H1 (cell line): ENCODE measurements around the gene CCDC78. TPM values are rescaled to one million over a fixed set of nuclear protein-coding genes. Genes with fewer than 3 reads are reported as not detected.

Experiments used
- ASH2L ChIP-seq: fragments of 200-600, 300-600 bp; sonication (generic); IDR thresholded peaks from one replicate; pipeline ENCODE4 v1.7.1; 2017; ENCODE audit warnings: low read length
- CTCF ChIP-seq, 3 experiments: IDR thresholded peaks; 1 replicate in 2 of 3; 2 replicates in 1 of 3; pipeline versions ENCODE4 v1.5.1 to v1.6.1; 2011; ENCODE audit warnings: low read length in 3 of 3, mild to moderate bottlenecking in 3 of 3, inconsistent platforms in 2 of 3, low read depth in 1 of 3, moderate library complexity in 1 of 3; ENCODE audit not compliant: insufficient read depth in 1 of 3; ENCODE audit errors: control extremely low read depth in 1 of 3
- E2F6 ChIP-seq: IDR thresholded peaks from 2 replicates; pipeline ENCODE4 v1.6.1; 2012; ENCODE audit warnings: inconsistent platforms
- EZH2 ChIP-seq: fragments of 200-600 bp; sonication (generic); IDR thresholded peaks from 2 replicates; pipeline ENCODE4 v1.7.1; 2012; ENCODE audit warnings: low read depth, mild to moderate bottlenecking, moderate library complexity, low read length, inconsistent platforms; ENCODE audit not compliant: severe bottlenecking
- HDAC6 ChIP-seq: IDR thresholded peaks from one replicate; pipeline ENCODE4 v1.7.1; 2012; ENCODE audit warnings: low read depth, mild to moderate bottlenecking, inconsistent platforms, low read length, moderate library complexity
- KDM5A ChIP-seq: fragments of 200-600 bp; IDR thresholded peaks from 2 replicates; pipeline ENCODE4 v1.7.1; 2012; ENCODE audit warnings: mild to moderate bottlenecking, low read length, inconsistent platforms, mixed read lengths
- MAX ChIP-seq: IDR thresholded peaks from 2 replicates; pipeline ENCODE4 v1.6.1; 2012; ENCODE audit warnings: inconsistent platforms
- NANOG ChIP-seq: IDR thresholded peaks from 2 replicates; pipeline ENCODE4 v1.6.1; 2011; ENCODE audit warnings: low read length, low read depth, mild to moderate bottlenecking, inconsistent platforms; ENCODE audit not compliant: insufficient read depth, poor library complexity, severe bottlenecking
- PHF8 ChIP-seq: fragments of 200-600 bp; sonication (generic); conservative IDR thresholded peaks from 2 replicates; pipeline ENCODE4 v1.7.1; 2012; ENCODE audit warnings: low read depth, mild to moderate bottlenecking, inconsistent platforms, low read length, moderate library complexity
- RAD21 ChIP-seq, 2 experiments: IDR thresholded peaks in 1 of 2; conservative IDR thresholded peaks in 1 of 2; 2 replicates each; pipeline ENCODE4 v1.6.1; 2011; ENCODE audit warnings: low read depth in 2 of 2, low read length in 2 of 2, improper control_type of control experiment in 1 of 2, inconsistent platforms in 1 of 2, mild to moderate bottlenecking in 1 of 2, moderate library complexity in 1 of 2
- SUZ12 ChIP-seq: fragments of 200-600 bp; sonication (generic); IDR thresholded peaks from 2 replicates; pipeline ENCODE4 v1.6.1; 2012; ENCODE audit warnings: mild to moderate bottlenecking, inconsistent platforms, low read length, moderate library complexity, mixed read lengths
- TCF12 ChIP-seq: IDR thresholded peaks from 2 replicates; pipeline ENCODE4 v1.6.1; 2011; ENCODE audit warnings: low read depth, mild to moderate bottlenecking, low read length
- polyA plus RNA-seq, 7 experiments: library from polyadenylated mRNA; depleted of rRNA in 3 of 7; stranded (reverse) in 5 of 7; unstranded in 2 of 7; fragments of >200 nt in 5 of 7; fragments of 200-250 nt in 2 of 7; gene quantifications; 1 replicate in 5 of 7; 2 replicates in 1 of 7; 4 replicates in 1 of 7; pipeline versions ENCODE4 v1.2.1 to v1.2.3, GENCODE V29; 2011 to 2013; ENCODE audit warnings: missing spikeins in 2 of 7, mixed read lengths in 2 of 7
- total RNA-seq: library from RNA; stranded (reverse); fragmentation: NEBNext Ultra II Directional; extraction: Animal tissue kit (Norgen Biotek cat#: 25700); gene quantifications from 2 replicates; pipeline ENCODE4 v1.2.1, GENCODE V29; 2021

Gene CCDC78
- total and polyA plus RNA-seq, 2 of the 8 experiments (the other 6 are each of a cell fraction or from before 2014, with no cell fraction given): 7.1 to 8.5 TPM

- TF ChIP-seq E2F6 (no peak), TCF12 (0 out of 2 replicates have a peak, but pooled peaks have one; percentile 30), EZH2 (no peak), ASH2L (no peak), HDAC6 (no peak), PHF8 (no peak), SUZ12 (no peak), RAD21 (IDR thresholded peaks at IDR 0.05 in 1 of 2, conservative IDR thresholded peaks at IDR 0.05 in 1 of 2; ENCODE audit: low read depth in 2 of 2, low read length in 2 of 2) (peak; percentile 54 to 68), NANOG (no peak), KDM5A (no peak), MAX (no peak), CTCF (IDR thresholded peaks at IDR 0.05; ENCODE audit: control extremely low read depth in 1 of 3, insufficient read depth in 1 of 3, low read depth in 1 of 3, low read length in 3 of 3) (peak; percentile 61 to 87 (median 78))
Measured at GRCh38 chr16:745739-746138, 19.5 kb upstream of the CCDC78 start (continued).
